ENCODE results near the gene DLD. TPM values are rescaled to one million over a fixed set of nuclear protein-coding genes. Genes with fewer than 3 reads are reported as not detected.
"Not testable (repeated sequence)": the region's sequence is repeated elsewhere in the genome, so short reads cannot be mapped to it uniquely, and the experiment has no call there.

DLD gene
- total RNA-seq, 2 donors from 2014 or later: 104 to 105 TPM

DNA sequence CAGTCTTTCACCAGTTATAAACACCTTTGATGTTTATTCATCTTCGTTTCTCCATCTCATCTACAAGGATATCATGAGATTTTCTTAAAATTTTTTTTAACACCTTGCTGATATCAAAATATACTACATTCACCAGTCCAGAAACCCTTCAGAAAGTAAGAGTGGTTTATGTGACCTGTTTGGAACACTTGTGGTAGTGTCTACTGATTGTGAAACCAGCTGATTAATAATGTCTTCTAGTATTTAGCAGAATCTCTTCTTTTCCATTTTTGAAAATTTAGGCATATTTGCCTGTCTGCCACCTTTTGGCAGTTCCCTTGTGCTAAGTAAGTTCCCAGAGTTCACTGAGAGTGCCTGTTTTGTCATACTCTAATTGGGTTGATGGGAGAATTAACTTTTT, 18.5 kb downstream of the DLD start:
- no peaks in the 10 kb centered on the region for H3K27me3 Mint-ChIP-seq (ENCODE audit: low read depth)
- peak overlapping the region; percentile 80 for H3K27ac Mint-ChIP-seq
- H3K9me3 Mint-ChIP-seq: peaks cover 3 to 4% of the 10 kb centered on the region in 2 donors
- peaks cover 21% of the 10 kb centered on the region for H3K4me1 Mint-ChIP-seq (ENCODE audit: low read depth)
- no peak for ATAC-seq (replicated peaks in 1 of 2)
- H3K36me3 Mint-ChIP-seq (ENCODE audit: insufficient read depth in 2 of 2): peaks cover 28 to 56% of the 10 kb centered on the region in 2 donors
- DNase-seq: no peak
- no peak overlapping the region for H3K4me3 Mint-ChIP-seq

DNA sequence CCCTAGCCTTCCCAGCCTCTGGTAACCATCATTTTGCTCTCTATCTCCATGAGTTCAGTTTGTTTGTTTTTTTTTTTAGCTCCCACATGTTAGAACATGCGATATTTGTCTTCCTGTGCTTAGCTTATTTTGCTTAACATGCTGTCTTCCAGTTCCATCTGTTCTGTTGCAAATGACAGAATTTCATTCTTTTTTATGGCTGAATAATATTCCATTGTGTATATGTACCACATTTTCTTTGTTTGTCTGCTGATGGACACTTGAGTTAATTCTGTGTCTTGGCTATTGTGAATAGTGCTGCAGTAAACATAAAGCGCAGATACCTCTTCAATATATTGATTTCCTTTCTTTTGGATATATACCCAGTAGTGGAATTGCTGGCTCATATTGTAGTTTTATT, 21.0 kb downstream of the DLD start:
- Mint-ChIP-seq H3K4me3 (no peak overlapping the region), H3K27ac (peak overlapping the region; percentile 5), H3K4me1 (ENCODE audit: low read depth) (peaks cover 26% of the 10 kb centered on the region), H3K9me3 (peaks cover 3 to 4% of the 10 kb centered on the region in 2 donors), H3K36me3 (ENCODE audit: insufficient read depth in 2 of 2) (peaks cover 25 to 58% of the 10 kb centered on the region in 2 donors), H3K27me3 (ENCODE audit: low read depth) (no peaks in the 10 kb centered on the region)
- ATAC-seq (replicated peaks in 1 of 2) (no peak), DNase-seq (no peak)

DNA sequence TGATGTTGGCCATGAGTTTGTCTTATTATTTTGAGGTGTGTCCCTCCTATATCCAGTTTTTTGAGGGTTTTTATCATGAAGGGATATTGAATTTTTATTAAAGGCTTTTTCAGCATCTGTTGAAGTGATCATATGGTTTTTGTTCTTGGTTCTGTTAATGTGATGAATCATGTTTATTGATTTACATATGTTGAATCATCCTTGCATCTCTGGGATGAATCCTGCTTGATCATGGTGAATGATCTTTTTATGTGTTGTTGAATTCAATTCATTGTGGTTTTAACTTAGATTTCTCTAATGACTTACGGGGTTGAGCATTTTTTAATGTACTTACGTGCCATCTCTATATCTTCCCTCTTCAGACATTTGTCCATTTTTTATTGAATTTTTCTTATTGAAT, 22.9 kb downstream of the DLD start:
- DNase-seq (no peak), ATAC-seq (replicated peaks in 1 of 2) (no peak)
- Mint-ChIP-seq H3K4me3 (no peak overlapping the region), H3K27ac (peak overlapping the region; percentile 51), H3K27me3 (ENCODE audit: low read depth) (no peaks in the 10 kb centered on the region), H3K4me1 (ENCODE audit: low read depth) (peaks cover 31% of the 10 kb centered on the region), H3K9me3 (peaks cover 3 to 4% of the 10 kb centered on the region in 2 donors), H3K36me3 (ENCODE audit: insufficient read depth in 2 of 2) (peaks cover 24 to 55% of the 10 kb centered on the region in 2 donors)

DNA sequence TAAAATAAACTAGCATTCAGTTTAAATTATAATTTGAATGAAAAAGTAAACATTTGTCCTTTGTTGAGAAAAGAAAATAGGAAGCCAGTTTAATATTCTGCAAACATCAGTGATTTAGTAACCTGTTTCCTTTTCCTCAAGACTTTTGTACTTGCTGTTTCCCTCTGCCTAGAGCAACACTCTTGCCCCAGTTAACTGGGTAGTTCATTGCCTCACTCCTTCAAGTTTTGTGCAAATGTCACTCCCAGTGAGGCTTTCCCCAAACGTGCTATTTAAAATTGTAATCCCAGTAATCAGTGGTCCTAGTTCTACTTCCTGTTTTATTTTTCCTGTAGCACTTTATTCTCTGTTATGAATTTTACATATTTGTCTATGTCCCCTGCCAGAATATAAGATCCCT, 23.8 kb downstream of the DLD start:
- ATAC-seq (replicated peaks in 1 of 2) (no peak), DNase-seq (no peak)
- no peaks in the 10 kb centered on the region for H3K27me3 Mint-ChIP-seq (ENCODE audit: low read depth)
- H3K4me1 Mint-ChIP-seq (ENCODE audit: low read depth): peaks cover 31% of the 10 kb centered on the region
- peaks cover 3 to 4% of the 10 kb centered on the region in 2 donors for H3K9me3 Mint-ChIP-seq
- no peak overlapping the region for H3K4me3 Mint-ChIP-seq
- peak overlapping the region; percentile 37 for H3K27ac Mint-ChIP-seq
- H3K36me3 Mint-ChIP-seq (ENCODE audit: insufficient read depth in 2 of 2): peaks cover 20 to 52% of the 10 kb centered on the region in 2 donors

DNA sequence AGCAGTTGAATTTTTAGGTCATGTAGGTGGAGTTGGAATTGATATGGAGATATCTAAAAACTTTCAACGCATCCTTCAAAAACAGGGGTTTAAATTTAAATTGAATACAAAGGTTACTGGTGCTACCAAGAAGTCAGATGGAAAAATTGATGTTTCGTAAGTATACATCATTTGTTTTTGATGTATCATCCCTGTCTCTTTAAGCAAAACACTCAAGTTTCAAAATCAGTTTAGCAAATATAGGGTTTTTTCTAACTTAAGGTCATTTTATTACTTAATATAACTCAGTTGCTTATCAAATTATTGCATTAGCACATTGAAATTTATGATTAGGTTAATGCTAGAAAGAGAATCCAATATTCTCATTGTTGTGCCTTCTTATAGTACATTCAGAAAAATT, 24.6 kb downstream of the DLD start:
- DNase-seq (no peak), ATAC-seq (replicated peaks in 1 of 2) (no peak)
- Mint-ChIP-seq H3K4me3 (no peak overlapping the region), H3K9me3 (peaks cover 3 to 4% of the 10 kb centered on the region in 2 donors), H3K27me3 (ENCODE audit: low read depth) (no peaks in the 10 kb centered on the region), H3K36me3 (ENCODE audit: insufficient read depth in 2 of 2) (peaks cover 20 to 51% of the 10 kb centered on the region in 2 donors), H3K4me1 (ENCODE audit: low read depth) (peaks cover 34% of the 10 kb centered on the region), H3K27ac (no peak overlapping the region)

DNA sequence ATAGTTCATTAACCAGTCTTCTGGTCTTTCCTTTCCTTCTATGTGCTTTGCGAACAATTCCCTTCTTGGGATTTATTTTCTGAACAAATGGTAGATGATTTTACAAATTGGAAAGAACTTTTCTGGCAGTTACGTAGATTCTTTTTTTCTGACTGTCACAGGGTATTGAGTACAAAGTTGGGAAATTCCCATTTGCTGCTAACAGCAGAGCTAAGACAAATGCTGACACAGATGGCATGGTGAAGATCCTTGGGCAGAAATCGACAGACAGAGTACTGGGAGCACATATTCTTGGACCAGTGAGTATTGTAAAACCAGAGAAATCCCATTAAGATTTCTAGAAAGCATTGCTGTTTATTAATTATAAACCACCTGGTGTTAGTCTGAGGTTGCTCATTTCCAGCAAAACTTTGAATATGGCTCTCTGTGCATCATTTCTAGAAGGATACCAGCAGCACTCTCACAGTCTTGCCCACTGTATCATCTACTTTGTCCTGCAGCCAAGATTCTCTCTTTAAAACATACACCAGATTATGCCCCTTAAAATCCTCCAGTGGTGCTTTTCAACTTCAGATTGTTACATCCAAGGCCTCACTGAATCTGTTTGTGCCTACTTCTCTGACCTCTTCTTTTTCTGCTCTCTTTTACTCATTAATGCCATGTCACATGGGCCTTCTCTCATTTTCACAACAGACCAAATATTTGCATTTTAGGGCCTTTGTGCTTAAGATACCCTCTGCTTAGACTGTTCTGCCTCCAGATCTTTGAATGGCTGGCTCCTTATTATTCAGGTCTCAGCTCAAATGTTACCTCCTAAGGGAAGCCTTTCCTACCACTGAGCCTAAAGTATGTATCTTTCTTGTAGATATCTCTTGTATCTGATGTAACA, 27.0 kb downstream of the DLD start:
- no peaks in the 10 kb centered on the region for H3K9me3 Mint-ChIP-seq
- H3K4me3 Mint-ChIP-seq: no peak overlapping the region
- ATAC-seq (replicated peaks in 1 of 2) (no peak), DNase-seq (no peak)
- peak overlapping the region; percentile 2 for H3K27ac Mint-ChIP-seq
- H3K4me1 Mint-ChIP-seq (ENCODE audit: low read depth): peaks cover 39% of the 10 kb centered on the region
- peaks cover 17 to 41% of the 10 kb centered on the region in 2 donors for H3K36me3 Mint-ChIP-seq (ENCODE audit: insufficient read depth in 2 of 2)
- H3K27me3 Mint-ChIP-seq (ENCODE audit: low read depth): no peaks in the 10 kb centered on the region

DNA sequence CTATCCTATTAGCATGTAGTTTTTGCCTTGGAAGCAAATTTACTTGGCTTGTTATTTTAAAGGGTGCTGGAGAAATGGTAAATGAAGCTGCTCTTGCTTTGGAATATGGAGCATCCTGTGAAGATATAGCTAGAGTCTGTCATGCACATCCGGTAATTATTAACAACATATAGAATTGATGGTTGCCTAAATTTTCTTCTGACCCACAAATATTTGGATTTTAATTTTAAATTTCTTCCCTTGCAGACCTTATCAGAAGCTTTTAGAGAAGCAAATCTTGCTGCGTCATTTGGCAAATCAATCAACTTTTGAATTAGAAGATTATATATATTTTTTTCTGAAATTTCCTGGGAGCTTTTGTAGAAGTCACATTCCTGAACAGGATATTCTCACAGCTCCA, 28.0 kb downstream of the DLD start:
- no peak overlapping the region for H3K27ac Mint-ChIP-seq
- no peaks in the 10 kb centered on the region for H3K27me3 Mint-ChIP-seq (ENCODE audit: low read depth)
- DNase-seq: no peak
- ATAC-seq (replicated peaks in 1 of 2): no peak
- H3K9me3 Mint-ChIP-seq: no peaks in the 10 kb centered on the region
- peaks cover 14 to 41% of the 10 kb centered on the region in 2 donors for H3K36me3 Mint-ChIP-seq (ENCODE audit: insufficient read depth in 2 of 2)
- H3K4me3 Mint-ChIP-seq: no peak overlapping the region
- H3K4me1 Mint-ChIP-seq (ENCODE audit: low read depth): peaks cover 39% of the 10 kb centered on the region

DNA sequence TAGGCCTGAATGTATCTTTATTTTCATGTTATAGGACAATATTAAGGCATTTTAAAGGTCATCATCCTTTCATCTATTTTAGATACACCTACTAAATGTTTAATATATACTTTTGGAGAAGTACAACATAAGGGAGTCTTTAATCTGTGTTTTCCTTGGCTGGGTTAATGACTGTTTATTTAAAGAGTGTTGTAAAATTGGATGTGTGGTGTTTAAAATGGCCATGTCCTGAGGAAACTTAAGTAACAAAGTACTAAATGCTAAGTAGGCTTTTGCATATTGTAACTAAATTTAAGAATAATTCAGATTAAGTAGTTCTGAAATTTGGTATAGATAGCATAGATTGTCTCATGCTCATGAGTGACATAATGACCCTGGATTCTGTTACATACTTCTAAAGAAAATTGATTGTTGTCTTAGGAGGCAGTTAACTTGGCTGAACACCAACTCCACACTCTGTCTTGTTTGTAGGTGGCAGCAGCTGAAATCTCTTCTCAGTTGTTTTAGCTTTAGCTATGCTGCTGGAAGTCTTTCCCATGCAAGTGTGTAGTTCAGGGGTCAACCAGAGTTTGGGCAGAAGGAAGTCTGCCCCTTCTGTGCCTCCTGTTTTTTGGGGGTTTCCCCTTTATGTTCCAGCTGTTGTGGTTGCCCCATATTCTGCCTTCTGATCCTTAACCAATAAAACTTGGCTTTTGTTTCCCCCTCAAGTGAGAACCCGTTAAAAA, 29.2 kb downstream of the DLD start:
- Mint-ChIP-seq H3K4me1 (ENCODE audit: low read depth) (peaks cover 42% of the 10 kb centered on the region), H3K27me3 (ENCODE audit: low read depth) (no peaks in the 10 kb centered on the region), H3K27ac (peak overlapping the region; percentile 11), H3K9me3 (no peaks in the 10 kb centered on the region), H3K4me3 (no peak overlapping the region), H3K36me3 (ENCODE audit: insufficient read depth in 2 of 2) (peaks cover 17 to 39% of the 10 kb centered on the region in 2 donors)
- ATAC-seq (replicated peaks in 1 of 2) (no peak), DNase-seq (no peak)

DNA sequence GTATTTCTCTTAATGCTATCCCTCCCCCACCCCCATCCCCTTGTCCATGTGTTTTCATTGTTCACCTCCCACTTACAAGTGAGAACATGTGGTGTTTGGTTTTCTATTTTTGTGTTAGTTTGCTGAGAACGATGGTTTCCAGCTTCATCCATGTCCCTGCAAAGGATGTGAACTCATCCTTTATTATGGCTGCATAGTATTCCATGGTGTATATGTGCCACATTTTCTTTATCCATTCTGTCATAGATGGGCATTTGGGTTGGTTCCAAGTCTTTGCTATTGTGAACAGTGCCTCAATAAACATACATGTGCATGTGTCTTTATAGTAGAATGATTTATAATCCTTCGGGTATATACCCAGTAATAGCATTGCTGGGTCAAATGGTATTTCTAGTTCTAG, 30.8 kb downstream of the DLD start:
- Mint-ChIP-seq H3K36me3 (ENCODE audit: insufficient read depth in 2 of 2) (peaks cover 16 to 35% of the 10 kb centered on the region in 2 donors), H3K4me1 (ENCODE audit: low read depth) (peaks cover 43% of the 10 kb centered on the region)
- not testable (repeated sequence) for H3K9me3 Mint-ChIP-seq; H3K27ac Mint-ChIP-seq; ATAC-seq (replicated peaks in 1 of 2); H3K4me3 Mint-ChIP-seq; DNase-seq; H3K27me3 Mint-ChIP-seq (ENCODE audit: low read depth)

DNA sequence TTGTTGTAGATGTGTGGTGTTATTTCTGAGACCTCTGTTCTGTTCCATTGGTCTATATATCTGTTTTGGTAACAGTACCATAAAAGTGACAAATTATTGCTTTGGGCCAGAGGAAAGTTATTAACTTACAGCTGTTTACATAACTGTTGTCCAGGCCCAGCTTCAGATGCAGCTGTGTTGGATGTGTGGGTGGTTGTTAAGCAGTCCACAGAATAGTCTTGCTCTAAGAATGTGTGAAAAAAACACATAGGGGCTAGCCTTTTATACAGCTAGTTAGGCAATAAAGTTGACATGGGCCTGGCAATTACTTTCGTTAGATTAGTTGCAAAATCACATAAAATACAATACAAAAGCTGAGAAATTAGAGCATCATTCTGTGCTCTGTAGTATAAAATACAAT, 31.9 kb downstream of the DLD start:
- no peak for DNase-seq
- H3K4me3 Mint-ChIP-seq: no peak overlapping the region
- no peaks in the 10 kb centered on the region for H3K9me3 Mint-ChIP-seq
- H3K27me3 Mint-ChIP-seq (ENCODE audit: low read depth): no peaks in the 10 kb centered on the region
- H3K4me1 Mint-ChIP-seq (ENCODE audit: low read depth): peaks cover 39% of the 10 kb centered on the region
- H3K36me3 Mint-ChIP-seq (ENCODE audit: insufficient read depth in 2 of 2): peaks cover 13 to 30% of the 10 kb centered on the region in 2 donors
- ATAC-seq (replicated peaks in 1 of 2): no peak
- H3K27ac Mint-ChIP-seq: no peak overlapping the region

DNA sequence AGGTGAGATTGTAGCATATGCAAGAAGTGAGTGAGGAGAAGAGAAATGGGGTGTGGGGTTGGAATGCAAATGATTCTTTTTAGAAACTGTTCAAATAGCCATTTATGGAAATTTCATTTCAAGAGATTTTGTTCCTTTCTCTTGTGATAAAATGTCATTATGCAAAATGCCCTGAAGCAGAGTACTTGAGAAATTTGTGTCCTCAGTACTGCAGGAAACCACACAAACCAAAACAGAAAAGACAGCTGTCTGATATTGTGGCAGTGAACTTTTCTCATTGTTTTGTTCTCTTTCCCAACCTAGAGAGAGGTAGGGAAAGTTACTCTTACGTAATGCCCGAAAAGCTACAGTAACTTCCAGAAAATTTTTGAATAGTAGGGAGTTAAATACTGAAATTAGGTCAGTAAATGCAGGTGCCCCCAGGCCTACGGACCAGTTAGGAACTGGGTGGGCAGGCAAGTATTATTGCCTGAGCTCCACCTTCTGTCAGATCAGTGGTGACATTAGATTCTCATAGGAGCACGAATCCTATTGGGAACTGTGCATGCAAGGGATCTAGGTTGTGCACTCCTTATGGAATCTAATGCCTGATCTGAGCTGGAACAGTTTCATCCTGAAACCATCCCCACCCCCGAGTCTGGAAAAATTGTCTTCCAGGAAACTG, 34.0 kb downstream of the DLD start:
- Mint-ChIP-seq H3K27me3 (ENCODE audit: low read depth) (no peaks in the 10 kb centered on the region), H3K36me3 (ENCODE audit: insufficient read depth in 2 of 2) (peaks cover 14 to 25% of the 10 kb centered on the region in 2 donors), H3K27ac (peak overlapping the region; percentile 11), H3K4me3 (peak overlapping the region in 1 of 2 donors; percentile 7), H3K9me3 (no peaks in the 10 kb centered on the region), H3K4me1 (ENCODE audit: low read depth) (peaks cover 39% of the 10 kb centered on the region)
- DNase-seq (no peak), ATAC-seq (replicated peaks in 1 of 2) (no peak)

DNA sequence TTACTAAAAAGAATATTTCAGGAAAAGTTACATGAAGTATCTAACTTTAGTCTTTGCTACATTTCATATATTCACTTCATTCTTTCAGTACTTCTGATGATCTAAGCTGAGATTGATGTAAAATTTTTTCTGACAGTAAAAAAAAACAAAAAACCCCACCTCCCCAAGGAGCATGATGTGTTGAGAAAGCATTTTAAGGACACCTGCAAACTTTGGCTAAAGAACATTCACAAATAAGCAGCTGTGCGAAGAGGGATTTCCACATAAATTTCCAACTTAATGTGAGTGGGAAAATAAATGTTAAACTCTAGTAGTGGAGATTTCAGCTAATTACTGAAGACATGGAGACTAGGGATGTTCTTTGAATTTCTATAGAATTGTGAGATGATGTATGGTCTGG, 35.5 kb downstream of the DLD start:
- DNase-seq (no peak), ATAC-seq (replicated peaks in 1 of 2) (no peak)
- Mint-ChIP-seq H3K27me3 (ENCODE audit: low read depth) (no peaks in the 10 kb centered on the region), H3K9me3 (no peaks in the 10 kb centered on the region), H3K36me3 (ENCODE audit: insufficient read depth in 2 of 2) (peaks cover 14 to 15% of the 10 kb centered on the region in 2 donors), H3K4me3 (no peak overlapping the region), H3K4me1 (ENCODE audit: low read depth) (peaks cover 33% of the 10 kb centered on the region), H3K27ac (no peak overlapping the region)

Data from activated T-cell treated with anti-CD3 and anti-CD28 coated beads, Interleukin-2, amount 50 U/mL, for 72 hours (primary cell).